Gastroesophageal sphincter (tissue), 4 donors: Measurements from ENCODE around the gene ZNF182. TPM values are rescaled to one million over a fixed set of nuclear protein-coding genes. Genes with fewer than 3 reads are reported as not detected.

ENCODE experiments used
- ATAC-seq: fragments of 150-250 bp; one replicate; pipeline ENCODE4 v1.9.1; 2016; ENCODE audit warnings: mild to moderate bottlenecking, moderate library complexity
- H3K27ac ChIP-seq, 4 donors: fragments of 200-600 bp; sonication (generic) in 3 of 4; 1 replicate in 3 of 4; 2 replicates in 1 of 4; pipeline ENCODE4 v1.5.1; 2016 to 2019
- H3K27me3 ChIP-seq: fragments of 200-600 bp; sonication (generic); one replicate; pipeline ENCODE4 v1.5.1; 2019
- H3K36me3 ChIP-seq, 2 donors: fragments of 200-600 bp; sonication (generic); one replicate each; pipeline ENCODE4 v1.5.1; 2019; ENCODE audit warnings: control low read depth in 1 of 2
- H3K4me1 ChIP-seq, 3 donors: fragments of 200-600 bp; sonication (generic); 1 replicate in 2 of 3; 2 replicates in 1 of 3; pipeline ENCODE4 v1.5.1; 2016 to 2019; ENCODE audit warnings: control low read depth in 2 of 3
- H3K4me3 ChIP-seq, 2 donors: fragments of 200-600 bp; sonication (generic); one replicate each; pipeline ENCODE4 v1.5.1; 2019; ENCODE audit warnings: mild to moderate bottlenecking in 1 of 2, moderate library complexity in 1 of 2
- H3K9me3 ChIP-seq, 3 donors: fragments of 200-600 bp; sonication (generic); one replicate each; pipeline ENCODE4 v1.5.1; 2017 to 2019; ENCODE audit warnings: control low read depth in 2 of 3
- CTCF ChIP-seq, 4 experiments: fragments of 200-600 bp in 2 of 4; fragments of 450-650 bp in 2 of 4; sonication (generic) in 1 of 4; IDR thresholded peaks; one replicate each; pipeline ENCODE4 v1.5.1; 2017 to 2019; ENCODE audit warnings: antibody characterized with exemption in 4 of 4, mild to moderate bottlenecking in 2 of 4, moderate library complexity in 2 of 4
- EP300 ChIP-seq: sonication (generic); formaldehyde crosslinking; IDR thresholded peaks from one replicate; pipeline ENCODE4 v1.6.1; 2017; ENCODE audit warnings: antibody characterized with exemption, mild to moderate bottlenecking
- POLR2A ChIP-seq, 2 donors: fragments of 450-650 bp; IDR thresholded peaks; one replicate each; pipeline ENCODE4 v1.6.1; 2017; ENCODE audit warnings: antibody characterized with exemption in 2 of 2, mild to moderate bottlenecking in 2 of 2, moderate library complexity in 1 of 2
- POLR2AphosphoS5 ChIP-seq: sonication (generic); formaldehyde crosslinking; IDR thresholded peaks from one replicate; pipeline ENCODE4 v1.6.1; 2017; ENCODE audit warnings: antibody characterized with exemption
- WGBS, 2 donors: methylation state at CpG; one replicate each; pipeline ENCODE4 v1.1.5; 2018; ENCODE audit warnings: low coverage in 1 of 2; 5-methylcytosine and 5-hydroxymethylcytosine counted together
- total RNA-seq, 4 donors: library from RNA; depleted of rRNA; stranded (reverse); fragments of >200 nt; gene quantifications; one replicate each; pipeline ENCODE4 v1.1.0, GENCODE V29; 2016

Gene ZNF182
- total RNA-seq, 4 donors from 2014 or later, result 2.8 to 5.8 (median 3.8) TPM

- Histone ChIP-seq H3K36me3 (no peaks in the 10 kb centered on the region), H3K4me1 (no peaks in the 10 kb centered on the region), H3K4me3 (no peak overlapping the region), H3K27me3 (no peaks in the 10 kb centered on the region), H3K9me3 (no peaks in the 10 kb centered on the region), H3K27ac (no peak overlapping the region)
- 84 to 89% methylated on average over 1 to 2 of the region's 2 CpGs for WGBS, 2 donors
- TF ChIP-seq POLR2A (IDR thresholded peaks at IDR 0.05) (no peak), EP300 (no peak), CTCF (IDR thresholded peaks at IDR 0.05) (no peak), POLR2AphosphoS5 (no peak)
- ATAC-seq, result no peak
These were observed 76.6 kb downstream of the ZNF182 start for GRCh38 chrX:47927212-47927611.

Other genes with a start within 250 kb of the ZNF182 start
- 10 to 100 TPM in 1 of 4 donors, 1 to 10 TPM in 3; 5.0 to 13.4 (median 7.6) TPM for gene ZNF81, start 167.1 kb downstream of the ZNF182 start, total RNA-seq
- gene SPACA5, start 3.0 kb upstream of the ZNF182 start, total RNA-seq, result not detected
- 1 to 10 TPM; 2.8 to 7.8 (median 3.8) TPM for gene ZNF630, start 67.7 kb upstream of the ZNF182 start, total RNA-seq
- not detected for gene SPACA5B, start 126.6 kb upstream of the ZNF182 start, total RNA-seq
- gene SSX5, start 192.8 kb upstream of the ZNF182 start, total RNA-seq, result not detected